ENCODE results near the gene SLC16A8.

The SLC16A8 gene

GRCh38 chr22:38126928-38127668 lies 43.1 kb upstream of the SLC16A8 start:
- no peak overlapping the region for H3K27ac ChIP-seq (replicated peaks; ENCODE audit: low read length)
- peaks cover 2% of the 10 kb centered on the region for H3K79me1 ChIP-seq (ENCODE audit: low read depth, low read length)
- H3K4ac ChIP-seq (ENCODE audit: low read length) = no peak overlapping the region
- H3K4me2 ChIP-seq (ENCODE audit: insufficient read depth, low read length, poor library complexity, severe bottlenecking) = no peak overlapping the region
- H4K8ac ChIP-seq (ENCODE audit: low read depth, low read length) = no peak overlapping the region
- peaks cover 0 to 10% of the 10 kb centered on the region in 2 donors for H3K4me1 ChIP-seq (ENCODE audit: control insufficient read depth in 2 of 2, insufficient read depth in 1 of 2, low read depth in 1 of 2, low read length in 2 of 2)
- no peak overlapping the region for H2BK120ac ChIP-seq (ENCODE audit: low read depth, low read length)
- no peaks in the 10 kb centered on the region for H3K27me3 ChIP-seq (ENCODE audit: control insufficient read depth in 3 of 3, insufficient read depth in 3 of 3, low read depth in 1 of 3, low read length in 3 of 3)
- H2BK15ac ChIP-seq (ENCODE audit: low read length) = no peak overlapping the region
- H2AK5ac ChIP-seq (ENCODE audit: low read depth, low read length) = peak overlapping the region; percentile 83
- peak overlapping the region; percentile 32 for H2BK12ac ChIP-seq (ENCODE audit: low read length)
- H2AFZ ChIP-seq (ENCODE audit: low read length) = no peak overlapping the region
- peaks cover 0 to 3% of the 10 kb centered on the region in 2 donors for H3K9me3 ChIP-seq (replicated peaks in 1 of 2; ENCODE audit: control insufficient read depth in 2 of 2, insufficient read depth in 1 of 2, low read depth in 1 of 2, low read length in 2 of 2)
- no peak overlapping the region for H3K14ac ChIP-seq (ENCODE audit: low read length)
- no peak overlapping the region for H4K91ac ChIP-seq (ENCODE audit: low read depth, low read length, poor library complexity)
- peak overlapping the region; percentile 18 for H3K23ac ChIP-seq (ENCODE audit: low read depth, low read length, poor library complexity)
- no peak overlapping the region for H3K9ac ChIP-seq (ENCODE audit: low read depth, low read length, poor library complexity)
- no CpG with 5 or more reads among the region's 23 CpGs for WGBS, 2 donors (ENCODE audit: extremely low coverage in 2 of 2, insufficient read length in 2 of 2, insufficient replicate concordance in 1 of 2)
- no peak for DNase-seq (ENCODE audit: low spot score)
- peak overlapping the region; percentile 91 for H3K18ac ChIP-seq (ENCODE audit: low read length)
- H2BK5ac ChIP-seq (ENCODE audit: low read length) = peak overlapping the region; percentile 93
- peaks cover 0 to 3% of the 10 kb centered on the region in 2 donors for H3K36me3 ChIP-seq (replicated peaks in 1 of 2; ENCODE audit: control insufficient read depth in 2 of 2, insufficient read depth in 2 of 2, low read length in 2 of 2)
- H3K4me3 ChIP-seq (ENCODE audit: low read length in 2 of 2) = no peak overlapping the region

- Histone ChIP-seq H3K27me3 (ENCODE audit: control insufficient read depth in 3 of 3, insufficient read depth in 3 of 3, low read depth in 1 of 3, low read length in 3 of 3) (no peaks in the 10 kb centered on the region), H3K4me2 (ENCODE audit: insufficient read depth, low read length, poor library complexity, severe bottlenecking) (no peak overlapping the region), H2BK12ac (ENCODE audit: low read length) (no peak overlapping the region), H3K18ac (ENCODE audit: low read length) (no peak overlapping the region), H3K4me3 (ENCODE audit: low read length in 2 of 2) (no peak overlapping the region), H4K91ac (ENCODE audit: low read depth, low read length, poor library complexity) (no peak overlapping the region), H3K4me1 (ENCODE audit: control insufficient read depth in 2 of 2, insufficient read depth in 1 of 2, low read depth in 1 of 2, low read length in 2 of 2) (peaks cover 0 to 10% of the 10 kb centered on the region in 2 donors), H3K9ac (ENCODE audit: low read depth, low read length, poor library complexity) (no peak overlapping the region), H2BK15ac (ENCODE audit: low read length) (peak overlapping the region; percentile 65), H3K23ac (ENCODE audit: low read depth, low read length, poor library complexity) (no peak overlapping the region), H3K36me3 (replicated peaks in 1 of 2; ENCODE audit: control insufficient read depth in 2 of 2, insufficient read depth in 2 of 2, low read length in 2 of 2) (peaks cover 0 to 3% of the 10 kb centered on the region in 2 donors), H4K8ac (ENCODE audit: low read depth, low read length) (no peak overlapping the region), H3K27ac (replicated peaks; ENCODE audit: low read length) (no peak overlapping the region), H2AK5ac (ENCODE audit: low read depth, low read length) (no peak overlapping the region), H3K4ac (ENCODE audit: low read length) (no peak overlapping the region), H2AFZ (ENCODE audit: low read length) (no peak overlapping the region), H3K14ac (ENCODE audit: low read length) (no peak overlapping the region), H2BK5ac (ENCODE audit: low read length) (no peak overlapping the region), H3K9me3 (replicated peaks in 1 of 2; ENCODE audit: control insufficient read depth in 2 of 2, insufficient read depth in 1 of 2, low read depth in 1 of 2, low read length in 2 of 2) (peaks cover 0 to 3% of the 10 kb centered on the region in 2 donors), H3K79me1 (ENCODE audit: low read depth, low read length) (peaks cover 2% of the 10 kb centered on the region), H2BK120ac (ENCODE audit: low read depth, low read length) (no peak overlapping the region)
- no CpG with 5 or more reads among the region's 11 CpGs for WGBS, 2 donors (ENCODE audit: extremely low coverage in 2 of 2, insufficient read length in 2 of 2, insufficient replicate concordance in 1 of 2)
- no peak for DNase-seq (ENCODE audit: low spot score)
Measured at GRCh38 chr22:38125751-38126201, 41.8 kb upstream of the SLC16A8 start.

- no CpG with 5 or more reads among the region's 14 CpGs for WGBS, 2 donors (ENCODE audit: extremely low coverage in 2 of 2, insufficient read length in 2 of 2, insufficient replicate concordance in 1 of 2)
- H2BK12ac ChIP-seq (ENCODE audit: low read length) = no peak overlapping the region
Measured at GRCh38 chr22:38125038-38125610, 41.1 kb upstream of the SLC16A8 start.

GRCh38 chr22:38124236-38124974 lies 40.4 kb upstream of the SLC16A8 start:
- H3K4me1 ChIP-seq (ENCODE audit: control insufficient read depth in 2 of 2, insufficient read depth in 1 of 2, low read depth in 1 of 2, low read length in 2 of 2) = peaks cover 0 to 10% of the 10 kb centered on the region in 2 donors
- no peak for DNase-seq (ENCODE audit: low spot score)
- peaks cover 0 to 3% of the 10 kb centered on the region in 2 donors for H3K36me3 ChIP-seq (replicated peaks in 1 of 2; ENCODE audit: control insufficient read depth in 2 of 2, insufficient read depth in 2 of 2, low read length in 2 of 2)
- no peak overlapping the region for H4K8ac ChIP-seq (ENCODE audit: low read depth, low read length)
- no peak overlapping the region for H2AFZ ChIP-seq (ENCODE audit: low read length)
- H3K9ac ChIP-seq (ENCODE audit: low read depth, low read length, poor library complexity) = no peak overlapping the region
- peak overlapping the region; percentile 61 for H3K18ac ChIP-seq (ENCODE audit: low read length)
- no peak overlapping the region for H2BK120ac ChIP-seq (ENCODE audit: low read depth, low read length)
- peaks cover 2% of the 10 kb centered on the region for H3K79me1 ChIP-seq (ENCODE audit: low read depth, low read length)
- peak overlapping the region; percentile 61 for H3K23ac ChIP-seq (ENCODE audit: low read depth, low read length, poor library complexity)
- no peak overlapping the region for H3K27ac ChIP-seq (replicated peaks; ENCODE audit: low read length)
- no peak overlapping the region for H2BK15ac ChIP-seq (ENCODE audit: low read length)
- no CpG with 5 or more reads among the region's 21 CpGs for WGBS, 2 donors (ENCODE audit: extremely low coverage in 2 of 2, insufficient read length in 2 of 2, insufficient replicate concordance in 1 of 2)
- H2BK5ac ChIP-seq (ENCODE audit: low read length) = peak overlapping the region; percentile 68
- peaks cover 0 to 3% of the 10 kb centered on the region in 2 donors for H3K9me3 ChIP-seq (replicated peaks in 1 of 2; ENCODE audit: control insufficient read depth in 2 of 2, insufficient read depth in 1 of 2, low read depth in 1 of 2, low read length in 2 of 2)
- no peak overlapping the region for H2BK12ac ChIP-seq (ENCODE audit: low read length)
- H3K4me3 ChIP-seq (ENCODE audit: low read length in 2 of 2) = no peak overlapping the region
- no peak overlapping the region for H4K91ac ChIP-seq (ENCODE audit: low read depth, low read length, poor library complexity)
- no peak overlapping the region for H3K4ac ChIP-seq (ENCODE audit: low read length)
- H2AK5ac ChIP-seq (ENCODE audit: low read depth, low read length) = no peak overlapping the region
- no peak overlapping the region for H3K4me2 ChIP-seq (ENCODE audit: insufficient read depth, low read length, poor library complexity, severe bottlenecking)
- no peak overlapping the region for H3K14ac ChIP-seq (ENCODE audit: low read length)
- no peaks in the 10 kb centered on the region for H3K27me3 ChIP-seq (ENCODE audit: control insufficient read depth in 3 of 3, insufficient read depth in 3 of 3, low read depth in 1 of 3, low read length in 3 of 3)

More at GRCh38 chr22:38125038-38125610, 41.1 kb upstream of the SLC16A8 start:
- Histone ChIP-seq H3K4me2 (ENCODE audit: insufficient read depth, low read length, poor library complexity, severe bottlenecking) (no peak overlapping the region), H2BK15ac (ENCODE audit: low read length) (no peak overlapping the region), H2BK120ac (ENCODE audit: low read depth, low read length) (no peak overlapping the region), H3K23ac (ENCODE audit: low read depth, low read length, poor library complexity) (peak overlapping the region; percentile 35), H3K79me1 (ENCODE audit: low read depth, low read length) (peaks cover 2% of the 10 kb centered on the region), H2AFZ (ENCODE audit: low read length) (no peak overlapping the region), H3K36me3 (replicated peaks in 1 of 2; ENCODE audit: control insufficient read depth in 2 of 2, insufficient read depth in 2 of 2, low read length in 2 of 2) (peaks cover 0 to 3% of the 10 kb centered on the region in 2 donors), H2AK5ac (ENCODE audit: low read depth, low read length) (no peak overlapping the region), H3K9me3 (replicated peaks in 1 of 2; ENCODE audit: control insufficient read depth in 2 of 2, insufficient read depth in 1 of 2, low read depth in 1 of 2, low read length in 2 of 2) (peaks cover 0 to 3% of the 10 kb centered on the region in 2 donors), H3K27ac (replicated peaks; ENCODE audit: low read length) (no peak overlapping the region), H3K4me1 (ENCODE audit: control insufficient read depth in 2 of 2, insufficient read depth in 1 of 2, low read depth in 1 of 2, low read length in 2 of 2) (peaks cover 0 to 10% of the 10 kb centered on the region in 2 donors), H3K9ac (ENCODE audit: low read depth, low read length, poor library complexity) (peak overlapping the region; percentile 46), H4K91ac (ENCODE audit: low read depth, low read length, poor library complexity) (no peak overlapping the region), H3K14ac (ENCODE audit: low read length) (no peak overlapping the region), H3K27me3 (ENCODE audit: control insufficient read depth in 3 of 3, insufficient read depth in 3 of 3, low read depth in 1 of 3, low read length in 3 of 3) (no peaks in the 10 kb centered on the region), H3K4ac (ENCODE audit: low read length) (no peak overlapping the region), H4K8ac (ENCODE audit: low read depth, low read length) (no peak overlapping the region), H3K18ac (ENCODE audit: low read length) (peak overlapping the region; percentile 5), H2BK5ac (ENCODE audit: low read length) (no peak overlapping the region), H3K4me3 (ENCODE audit: low read length in 2 of 2) (peak overlapping the region in 1 of 2 donors; percentile 68)
- DNase-seq (ENCODE audit: low spot score) = no peak
